NCI-H1436 (cell line): ENCODE measurements around the gene DCUN1D2.

Source experiments
- DNase-seq: peaks from one replicate; lab custom pipeline; 2025; lab: John Stamatoyannopoulos, UW

Gene DCUN1D2

DNA sequence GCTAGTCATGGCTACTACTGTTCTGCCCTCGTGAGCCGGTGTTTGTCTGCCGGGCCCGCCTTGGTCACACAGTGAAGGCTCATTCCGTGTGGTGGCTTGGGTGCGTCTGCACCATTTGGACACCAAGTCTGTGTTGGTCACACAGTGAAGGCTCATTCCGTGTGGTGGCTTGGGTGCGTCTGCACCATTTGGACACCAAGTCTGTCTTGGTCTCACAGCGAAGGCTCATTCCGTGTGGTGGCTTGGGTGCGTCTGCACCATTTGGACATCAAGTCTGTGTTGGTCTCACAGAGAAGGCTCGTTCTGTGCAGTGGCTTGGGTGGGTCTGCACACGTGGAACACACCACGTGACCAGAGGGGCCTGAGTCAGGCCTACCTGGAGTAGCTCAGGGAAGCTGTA is 29.0 kb upstream of the DCUN1D2 start:
- DNase-seq: no peak

DNA sequence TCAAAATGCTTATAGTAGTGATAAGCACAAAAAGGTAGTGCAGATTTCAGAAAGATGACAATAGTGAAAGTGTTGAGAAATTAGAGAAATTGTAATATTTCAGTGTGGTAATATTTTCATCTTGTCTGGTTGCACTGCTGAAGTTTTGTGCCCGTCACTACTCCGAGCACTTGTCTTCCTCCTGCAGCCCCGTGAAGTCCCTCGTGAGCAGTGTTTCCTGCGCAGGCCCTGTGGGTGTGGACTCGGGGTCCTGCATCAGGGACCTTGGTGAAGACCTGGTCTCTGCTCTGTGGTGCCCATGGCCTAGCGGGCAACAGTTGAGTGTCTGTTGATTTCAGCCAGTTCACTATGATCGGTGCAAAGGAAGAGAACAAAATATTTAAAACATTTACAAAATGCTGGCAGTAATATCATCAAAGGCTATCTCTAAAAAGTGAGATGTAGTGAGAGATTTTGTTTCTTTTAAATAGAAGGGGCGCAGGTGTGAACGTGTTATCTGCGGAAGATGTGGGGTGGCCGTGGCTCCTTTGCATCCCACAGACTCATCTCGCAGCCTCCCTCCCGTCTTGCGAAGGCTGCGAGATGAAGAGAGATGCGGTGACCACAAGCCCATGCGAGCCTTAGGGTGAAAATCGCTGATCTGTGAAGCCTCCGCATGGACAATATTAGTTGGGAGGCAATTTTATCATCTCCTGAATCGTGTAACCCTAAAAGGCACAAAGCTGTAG is 27.7 kb upstream of the DCUN1D2 start:
- no peak for DNase-seq

DNA sequence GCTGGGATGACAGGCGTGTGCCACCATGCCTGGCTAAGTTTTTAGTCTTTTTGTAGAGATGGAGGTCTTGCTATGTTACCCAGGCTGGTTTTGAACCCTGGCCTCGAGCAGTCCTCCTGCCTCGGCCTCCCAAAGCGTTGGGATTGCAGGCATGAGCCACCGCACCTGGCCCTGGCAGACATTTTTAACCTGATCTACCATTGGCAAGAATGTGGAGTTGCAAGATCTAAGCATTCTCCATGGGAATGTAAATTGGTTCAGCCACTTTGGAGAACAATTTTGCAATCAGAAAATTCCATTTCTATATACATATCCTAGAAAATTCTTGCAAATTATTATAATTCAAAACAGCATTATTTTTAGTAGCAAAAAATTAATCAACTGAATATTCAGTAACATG is 24.3 kb upstream of the DCUN1D2 start:
- DNase-seq: no peak

DNA sequence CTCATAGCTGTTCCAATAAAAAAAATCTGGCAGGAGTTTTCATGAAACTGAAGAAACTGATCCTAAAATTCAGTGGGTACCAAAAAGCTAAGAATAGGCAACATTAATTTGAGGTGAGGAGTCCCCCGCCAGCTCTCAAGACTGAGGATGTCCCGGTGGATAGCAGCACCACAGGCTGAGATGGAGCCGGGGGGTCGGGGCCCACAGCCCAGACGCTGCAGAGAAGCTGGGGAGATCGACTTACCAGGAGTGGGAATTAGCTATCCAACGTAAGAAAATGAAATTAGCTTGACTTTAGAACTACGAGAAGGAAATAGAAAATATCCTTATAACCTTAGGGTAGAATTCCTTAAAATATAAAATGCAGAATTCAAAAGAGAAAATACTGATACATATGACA is 23.2 kb upstream of the DCUN1D2 start:
- no peak for DNase-seq

DNA sequence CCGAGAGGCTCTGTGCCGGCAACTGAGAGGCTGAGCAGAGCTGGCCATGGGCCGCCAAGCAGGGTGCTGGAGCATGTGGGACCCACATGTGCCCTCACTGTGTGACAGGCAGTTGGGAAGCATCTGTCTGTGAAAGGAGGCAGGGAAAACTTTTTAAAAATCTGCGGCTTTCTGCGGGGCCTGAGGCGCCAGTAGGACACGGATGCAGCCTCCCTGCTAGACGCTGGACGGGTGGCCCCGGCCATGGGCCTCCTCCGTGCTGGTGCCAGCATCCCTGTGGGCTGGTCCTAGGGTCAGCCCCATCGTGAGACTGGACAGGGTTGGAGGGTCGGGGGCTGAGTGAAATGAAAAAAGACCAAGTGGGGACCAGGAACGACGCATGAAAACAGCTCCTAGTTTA is 20.9 kb upstream of the DCUN1D2 start:
- no peak for DNase-seq

DNA sequence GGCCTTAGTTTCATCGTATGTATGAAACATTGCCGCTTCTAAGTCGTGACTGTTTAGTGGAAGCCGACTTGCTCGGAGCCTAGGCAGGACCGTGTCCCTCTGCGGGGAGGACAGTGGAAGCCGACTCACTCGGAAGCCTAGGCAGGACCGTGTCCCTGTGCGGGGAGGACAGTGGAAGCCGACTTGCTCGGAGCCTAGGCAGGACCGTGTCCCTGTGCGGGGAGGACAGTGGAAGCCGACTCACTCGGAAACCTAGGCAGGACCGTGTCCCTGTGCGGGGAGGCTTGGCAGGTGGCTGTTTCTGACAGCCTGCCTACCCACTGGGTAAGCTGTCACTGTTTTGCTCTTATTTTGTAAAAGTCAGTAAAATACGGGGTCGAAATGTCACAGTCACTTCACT is 20.4 kb upstream of the DCUN1D2 start:
- no peak for DNase-seq

DNA sequence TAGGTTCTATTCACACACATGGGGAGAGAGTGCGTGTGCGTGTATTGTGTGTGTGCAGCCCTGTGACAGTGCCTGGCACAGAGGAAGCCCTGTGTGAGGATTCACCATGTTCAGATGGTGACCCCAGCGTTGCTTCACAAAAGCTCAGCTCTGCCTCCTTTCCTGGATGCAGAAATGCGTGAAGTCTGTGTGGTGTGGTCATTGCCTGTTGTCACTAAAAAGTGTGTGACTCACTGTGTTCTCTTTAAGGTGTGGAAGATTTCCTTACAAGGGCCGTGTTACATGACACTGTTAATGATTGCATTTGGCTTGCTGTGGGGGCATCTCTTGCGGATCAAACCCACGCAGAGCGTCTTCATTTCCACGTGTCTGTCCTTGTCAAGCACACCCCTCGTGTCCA is 19.5 kb upstream of the DCUN1D2 start:
- no peak for DNase-seq

DNA sequence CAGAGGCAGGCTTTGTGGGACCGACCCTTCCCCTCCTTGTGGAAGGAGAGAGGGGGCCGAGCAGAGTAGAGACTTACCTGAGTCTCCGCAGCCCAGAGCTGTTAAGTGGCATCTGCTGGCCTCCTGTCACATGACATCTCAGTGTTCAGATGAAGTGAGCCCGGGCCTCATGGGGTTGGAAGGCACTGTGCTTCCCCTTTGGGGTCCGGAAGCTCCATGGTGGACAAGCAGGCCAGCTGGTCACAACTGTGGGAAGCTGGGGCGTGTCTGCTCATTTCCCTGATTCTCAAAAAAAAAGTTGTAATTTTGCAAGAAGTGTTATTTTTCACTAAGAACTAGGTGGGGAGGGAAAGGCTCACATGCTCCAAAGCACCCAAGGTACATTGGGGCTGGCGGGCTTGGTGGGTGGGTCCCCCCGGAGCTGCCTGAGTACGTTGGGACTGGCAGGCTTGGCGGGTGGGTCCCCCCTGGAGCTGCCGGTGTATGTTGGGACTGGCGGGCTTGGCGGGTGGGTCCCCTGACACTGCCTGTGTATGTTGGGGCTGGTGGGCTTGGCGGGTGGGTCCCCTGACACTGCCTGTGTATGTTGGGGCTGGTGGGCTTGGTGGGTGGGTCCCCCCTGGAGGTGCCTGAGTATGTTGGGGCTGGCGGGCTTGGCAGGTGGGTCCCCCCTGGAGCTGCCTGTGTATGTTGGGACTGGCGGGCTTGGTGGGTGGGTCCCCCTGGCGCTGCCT is 18.2 kb upstream of the DCUN1D2 start:
- no peak for DNase-seq

DNA sequence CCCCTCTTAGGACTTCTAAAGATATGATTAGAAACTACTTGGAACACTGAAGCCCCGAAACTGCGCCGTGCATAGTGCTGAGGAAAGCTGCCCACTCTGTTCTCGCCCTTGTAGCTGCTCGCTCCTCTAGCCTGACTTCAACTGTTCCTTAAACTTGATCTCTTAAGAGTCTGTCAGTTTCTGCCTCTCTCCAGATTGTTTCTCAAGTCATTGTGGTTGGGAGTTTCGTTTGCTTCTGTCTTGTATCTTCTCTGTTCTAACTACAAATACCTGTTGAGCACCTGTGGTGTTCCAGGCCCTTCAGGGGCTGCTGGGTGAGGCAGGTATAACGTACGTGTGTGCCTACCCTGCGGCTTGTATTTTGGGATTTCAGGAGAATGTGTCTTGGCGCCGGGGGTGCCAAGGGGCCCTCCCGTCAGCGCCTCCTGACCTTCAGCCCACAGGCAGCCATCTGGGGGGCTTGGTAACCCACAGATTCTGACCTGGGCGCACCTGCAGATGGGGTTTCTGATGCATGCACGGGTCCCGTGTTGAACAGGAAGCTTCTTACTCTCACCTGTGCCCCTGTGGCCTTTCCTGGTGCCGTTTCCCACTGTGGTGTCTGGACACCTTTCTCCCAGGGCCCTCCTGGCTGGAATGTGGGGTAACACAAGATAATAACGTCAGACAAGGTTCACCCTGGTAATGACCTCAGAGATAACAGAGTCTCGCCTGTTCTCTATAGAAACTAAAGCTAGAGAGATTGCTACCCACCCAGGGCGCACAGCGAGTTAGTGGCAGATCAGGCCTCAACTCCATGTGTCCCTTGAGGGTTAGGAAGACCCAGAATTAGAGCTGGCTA is 17.2 kb upstream of the DCUN1D2 start:
- no peak for DNase-seq

DNA sequence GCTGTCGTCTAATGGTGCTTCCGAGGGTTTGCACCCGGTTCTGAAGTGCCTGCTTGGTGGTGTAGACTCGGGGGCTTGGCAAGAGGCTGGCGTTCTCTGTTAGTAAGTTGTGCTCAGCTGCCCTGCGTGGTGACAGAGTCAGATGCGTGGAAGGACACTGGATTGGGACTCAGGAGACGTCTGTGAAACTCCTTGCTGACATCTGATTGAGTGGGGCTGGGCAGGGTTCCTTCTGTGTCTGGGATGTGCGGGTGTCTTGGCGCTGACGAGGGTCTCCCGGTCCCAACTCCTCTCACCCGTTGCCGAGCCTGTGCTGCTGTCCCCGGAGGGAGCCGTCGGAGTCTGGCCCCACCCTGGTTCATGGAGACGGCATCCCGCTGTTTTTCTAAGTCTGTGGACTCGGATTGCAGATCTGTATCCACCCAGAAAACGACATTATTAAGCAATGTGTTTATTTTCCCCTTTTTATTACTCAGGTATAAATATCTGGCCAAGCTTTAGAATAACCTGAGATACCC is 16.4 kb upstream of the DCUN1D2 start:
- no peak for DNase-seq

DNA sequence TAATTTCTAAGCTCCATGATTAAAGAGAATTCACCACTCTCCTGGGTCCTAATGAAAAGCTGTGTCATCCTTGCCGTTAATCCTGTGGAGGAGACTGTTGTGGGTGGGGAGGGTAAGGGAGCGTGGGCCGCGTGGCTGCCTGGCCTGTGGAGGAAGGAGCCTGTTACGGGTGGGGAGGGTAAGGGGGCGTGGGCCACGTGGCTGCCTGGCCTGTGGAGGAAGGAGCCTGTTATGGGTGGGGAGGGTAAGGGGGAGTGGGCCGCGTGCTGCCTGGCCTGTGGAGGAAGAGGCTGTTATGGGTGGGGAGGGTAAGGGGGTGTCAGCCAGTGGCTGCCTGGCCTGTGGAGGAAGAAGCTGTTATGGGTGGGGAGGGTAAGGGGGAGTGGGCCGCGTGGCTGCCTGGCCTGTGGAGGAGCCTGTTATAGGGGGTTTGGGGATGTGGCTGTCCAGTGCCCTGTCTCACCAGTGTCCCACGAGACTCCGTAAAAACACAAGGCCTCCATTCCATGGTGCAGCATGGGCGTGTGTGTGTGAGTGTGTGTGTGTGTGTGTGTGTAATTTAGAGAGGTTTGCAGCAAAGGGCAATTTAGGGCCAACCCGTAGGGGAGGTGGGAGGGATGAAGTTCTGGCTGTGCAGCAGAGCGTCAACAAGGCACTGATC is 15.6 kb upstream of the DCUN1D2 start:
- DNase-seq: no peak

DNA sequence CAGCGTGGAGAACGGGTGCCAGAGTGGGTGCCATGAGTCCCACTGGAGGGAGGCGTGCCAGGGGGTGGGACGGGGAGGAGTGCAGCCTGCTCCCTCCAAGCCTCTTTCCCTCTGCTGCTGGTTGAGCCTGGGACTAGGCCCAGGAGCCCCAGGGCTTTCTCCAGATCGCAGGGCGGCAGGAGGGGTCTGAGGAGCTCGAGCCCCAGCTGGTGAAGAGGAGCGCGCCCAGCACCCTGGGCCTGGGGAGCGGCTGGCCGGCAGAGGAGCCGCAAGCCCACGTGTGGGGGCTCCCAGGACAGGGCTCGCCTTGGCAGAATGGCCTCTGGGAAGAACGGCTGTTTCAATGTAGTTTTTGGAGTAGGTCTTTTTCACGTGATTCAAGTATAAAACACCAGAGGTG is 12.2 kb upstream of the DCUN1D2 start:
- no peak for DNase-seq

DNA sequence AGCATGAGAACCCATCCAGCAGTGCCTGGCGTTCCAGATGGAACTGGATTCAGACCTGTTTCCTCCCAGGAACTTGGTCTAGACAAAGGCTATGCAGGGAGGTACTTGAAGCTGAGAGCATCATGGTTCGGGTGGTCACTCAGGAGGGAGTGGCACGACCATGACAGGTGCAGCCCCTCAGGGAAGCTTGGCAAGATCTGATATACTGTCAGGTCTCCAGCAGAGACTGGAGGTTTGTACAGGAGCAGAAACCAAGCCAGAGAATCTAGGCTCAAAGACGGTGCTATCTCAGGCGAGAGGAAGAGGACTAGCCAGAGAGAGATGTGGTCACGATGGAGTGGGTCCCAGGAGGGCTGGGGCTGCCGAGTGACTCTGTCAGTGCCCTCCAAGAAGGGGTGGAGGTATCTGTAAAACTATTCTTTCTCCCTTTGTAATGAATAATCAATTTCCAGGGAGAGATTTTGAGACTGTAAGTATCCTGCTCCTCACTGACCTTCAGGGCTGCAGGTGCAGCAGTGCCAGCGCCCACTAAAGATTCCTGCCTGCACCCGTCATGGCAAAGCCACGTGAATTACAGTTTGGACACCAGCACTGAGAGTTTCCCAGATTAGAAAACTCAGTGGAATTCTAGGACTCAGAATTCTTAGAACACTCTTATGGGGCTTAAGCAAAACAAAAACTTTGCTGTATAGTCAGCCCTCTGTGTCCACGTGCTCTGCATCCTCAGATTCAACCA is 10.2 kb upstream of the DCUN1D2 start:
- DNase-seq: no peak

DNA sequence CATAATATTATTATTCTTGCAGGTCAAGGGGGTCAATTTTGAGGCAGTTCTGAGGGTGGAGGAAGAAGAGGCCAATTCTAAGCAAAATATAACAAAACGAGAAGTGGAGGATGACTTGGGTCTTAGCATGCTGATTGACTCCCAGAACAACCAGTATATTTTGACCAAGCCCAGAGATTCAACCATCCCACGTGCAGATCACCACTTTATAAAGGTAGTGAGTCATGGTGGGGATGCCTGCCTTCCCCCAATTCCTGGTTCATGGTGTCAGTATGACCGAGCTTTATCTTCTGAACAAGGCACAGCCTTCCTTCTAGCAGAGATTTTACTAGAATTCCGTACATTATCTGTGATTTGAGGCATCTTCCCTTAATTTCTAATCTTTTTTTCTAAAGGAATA is 9.4 kb upstream of the DCUN1D2 start:
- no peak for DNase-seq

DNA sequence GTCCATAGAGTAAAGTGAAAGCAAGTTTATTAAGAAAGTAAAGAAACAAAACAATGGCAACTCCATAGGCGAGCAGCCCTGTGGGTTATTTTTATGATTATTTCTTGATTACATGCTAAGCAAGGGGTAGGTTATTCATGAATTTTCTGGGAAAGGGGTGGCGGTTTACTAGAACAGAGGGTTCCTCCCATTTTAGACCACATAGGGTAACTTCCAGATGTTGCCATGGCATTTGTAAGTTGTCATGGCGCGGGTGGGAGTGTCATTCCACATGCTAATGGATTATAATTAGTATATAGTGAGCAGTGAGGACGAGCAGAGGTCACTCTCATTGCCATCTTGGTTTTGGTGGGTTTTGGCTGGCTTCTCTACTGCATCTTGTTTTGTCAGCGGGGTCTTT is 8.4 kb upstream of the DCUN1D2 start:
- DNase-seq: no peak

DNA sequence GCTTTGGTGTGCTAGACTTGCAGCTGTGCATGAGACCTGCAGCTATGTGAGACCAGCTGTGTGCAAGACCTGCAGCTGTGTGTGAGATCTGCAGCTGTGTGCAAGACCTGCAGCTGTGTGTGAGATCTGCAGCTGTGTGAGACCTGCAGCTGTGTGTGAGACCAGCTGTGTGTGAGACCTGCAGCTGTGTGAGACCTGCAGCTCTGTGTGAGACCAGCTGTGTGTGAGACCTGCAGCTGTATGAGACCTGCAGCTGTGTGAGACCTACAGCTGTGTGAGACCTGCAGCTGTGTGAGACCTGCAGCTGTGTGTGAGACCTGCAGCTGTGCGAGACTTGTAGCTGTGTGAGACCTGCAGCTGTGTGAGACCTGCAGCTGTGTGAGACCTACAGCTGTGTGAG is 6.7 kb upstream of the DCUN1D2 start:
- no peak for DNase-seq

DNA sequence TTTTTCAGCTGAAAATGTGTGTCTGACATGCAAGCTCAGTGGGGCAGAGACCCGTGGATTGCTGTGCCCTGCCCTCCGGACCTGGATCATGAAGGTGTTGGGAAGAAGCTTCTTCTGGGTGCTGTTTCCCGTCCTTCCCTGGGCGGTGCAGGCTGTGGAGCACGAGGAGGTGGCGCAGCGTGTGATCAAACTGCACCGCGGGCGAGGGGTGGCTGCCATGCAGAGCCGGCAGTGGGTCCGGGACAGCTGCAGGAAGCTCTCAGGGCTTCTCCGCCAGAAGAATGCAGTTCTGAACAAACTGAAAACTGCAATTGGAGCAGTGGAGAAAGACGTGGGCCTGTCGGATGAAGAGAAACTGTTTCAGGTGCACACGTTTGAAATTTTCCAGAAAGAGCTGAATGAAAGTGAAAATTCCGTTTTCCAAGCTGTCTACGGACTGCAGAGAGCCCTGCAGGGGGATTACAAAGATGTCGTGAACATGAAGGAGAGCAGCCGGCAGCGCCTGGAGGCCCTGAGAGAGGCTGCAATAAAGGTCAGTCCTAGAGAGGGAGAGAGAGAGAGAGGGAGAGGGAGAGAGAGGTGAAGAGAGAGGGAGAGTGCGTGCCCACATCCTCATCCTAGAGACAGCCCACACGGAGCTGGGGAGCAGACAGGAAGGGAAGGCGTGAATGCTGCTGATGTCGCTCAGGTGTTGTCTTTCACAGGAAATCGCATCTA is 5.1 kb upstream of the DCUN1D2 start:
- no peak for DNase-seq

DNA sequence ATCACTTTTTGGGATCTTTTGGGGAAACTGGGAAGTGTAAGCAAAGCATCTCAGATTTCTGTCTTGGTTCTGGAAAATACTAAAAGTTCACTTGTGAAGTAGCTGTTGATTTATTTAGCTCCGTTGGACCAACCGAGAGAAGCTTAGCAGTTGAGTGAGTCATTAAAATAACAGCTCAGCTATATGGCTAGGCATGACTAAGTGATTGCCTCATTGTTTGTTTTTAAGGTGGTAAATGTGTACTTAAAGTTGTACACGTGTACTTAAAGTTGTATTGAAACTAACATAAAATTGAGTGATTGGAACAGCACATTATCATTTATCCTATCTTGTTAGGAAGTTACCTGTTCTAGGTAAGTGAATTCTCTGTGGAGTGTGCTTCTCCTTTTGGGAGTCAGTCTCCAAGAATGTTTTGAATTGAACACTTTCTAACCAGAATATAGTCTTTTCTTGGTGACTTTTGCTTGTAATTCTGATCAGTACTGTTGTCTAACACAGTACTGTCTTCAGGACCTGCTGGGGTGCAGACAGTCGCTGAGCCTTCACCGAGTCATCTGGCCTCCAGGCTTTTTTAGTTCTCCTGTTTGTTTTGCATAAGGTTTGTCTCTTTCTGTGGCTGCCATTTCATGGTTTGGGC is 2.9 kb upstream of the DCUN1D2 start:
- DNase-seq: no peak

DNA sequence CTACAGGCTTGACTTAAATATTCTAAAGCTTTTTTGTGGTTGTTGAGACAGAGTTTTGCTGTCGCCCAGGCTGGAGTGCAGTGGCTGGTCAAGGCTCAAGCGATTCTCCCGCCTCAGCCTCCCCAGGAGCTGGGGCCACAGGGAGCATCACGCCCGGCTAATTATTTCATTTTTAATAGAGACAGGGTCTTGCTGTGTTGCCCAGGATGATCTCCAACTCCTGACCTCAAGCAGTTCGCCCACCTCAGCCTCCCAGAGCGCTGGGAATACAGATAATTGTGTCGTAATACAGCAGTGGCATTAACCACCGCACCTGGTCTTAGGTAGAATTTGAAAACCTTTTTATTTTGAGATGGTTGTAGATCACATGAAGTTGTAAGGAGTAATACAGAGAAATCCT is 1.5 kb upstream of the DCUN1D2 start:
- no peak for DNase-seq

DNA sequence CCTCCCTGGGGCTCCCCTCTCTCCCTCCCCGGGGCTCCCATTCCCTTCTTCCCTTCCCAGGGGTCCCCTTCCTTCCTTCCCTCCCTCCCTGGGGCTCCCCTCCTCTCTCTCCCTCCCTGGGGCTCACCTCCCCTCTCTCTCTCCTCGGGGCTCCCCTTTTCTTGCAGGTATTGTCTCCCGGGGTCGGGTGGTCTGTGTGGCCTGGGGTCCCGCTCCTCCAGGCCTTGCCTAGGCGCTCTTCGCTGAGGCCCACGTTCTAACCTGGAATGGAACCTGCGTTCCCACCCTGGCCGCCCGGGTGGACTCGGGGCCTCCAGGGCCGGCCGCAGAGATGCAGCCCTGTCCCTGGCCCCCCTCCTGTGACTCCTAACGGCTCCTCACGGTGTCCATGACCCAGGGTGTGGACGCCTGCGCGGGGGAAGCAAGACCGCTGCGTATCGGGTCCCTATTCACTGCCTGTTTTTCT is 940 bp upstream of the DCUN1D2 start:
- no peak for DNase-seq
